ENCODE data around the gene GYG2. TPM values are rescaled to one million over a fixed set of nuclear protein-coding genes. Genes with fewer than 3 reads are reported as not detected.

GYG2 gene
- total RNA-seq, 1 experiment from 2014 or later, result not detected

- DNase-seq (ENCODE audit: low read depth, low spot score), result no peak
- Histone ChIP-seq H3K4me1 (ENCODE audit: control insufficient read depth in 1 of 2, insufficient read depth in 2 of 2, low read length in 2 of 2) (no peaks in the 10 kb centered on the region), H3K36me3 (ENCODE audit: control insufficient read depth in 1 of 2, insufficient read depth in 2 of 2, low read length in 2 of 2) (no peaks in the 10 kb centered on the region), H2AFZ (ENCODE audit: low read depth, low read length, poor library complexity, severe bottlenecking) (no peak overlapping the region), H3K79me2 (ENCODE audit: insufficient read depth, low read length) (no peaks in the 10 kb centered on the region), H3K4me2 (ENCODE audit: low read length) (no peak overlapping the region), H3K4me3 (replicated peaks in 1 of 2; ENCODE audit: low read depth in 1 of 2, low read length in 2 of 2) (no peak overlapping the region), H3K27ac (ENCODE audit: low read depth, low read length) (no peak overlapping the region), H3K27me3 (ENCODE audit: insufficient read depth, low read length) (no peaks in the 10 kb centered on the region), H4K20me1 (ENCODE audit: insufficient read depth) (no peaks in the 10 kb centered on the region), H3K9me2 (ENCODE audit: insufficient read depth) (no peaks in the 10 kb centered on the region), H3K9me3 (ENCODE audit: control insufficient read depth in 1 of 2, insufficient read depth in 1 of 2, low read depth in 1 of 2, low read length in 2 of 2) (no peaks in the 10 kb centered on the region), H3K9ac (ENCODE audit: low read length) (no peak overlapping the region)
- POLR2A ChIA-PET, result no interaction called here
- intact Hi-C loops (cut with micrococcal nuclease), result no loop called here
- CTCF ChIA-PET, result no interaction called here
- RAD21 ChIA-PET (ENCODE audit: low non-redundant PET in 1 of 2, low total read pairs in 2 of 2, uncharacterized antibody in 2 of 2, unreplicated experiment in 2 of 2), result no interaction called here
- no peak for TF ChIP-seq RAD21 (IDR thresholded peaks at IDR 0.05; ENCODE audit: low read depth)
- no peak for TF ChIP-seq ZFX (IDR thresholded peaks at IDR 0.05)
- TF ChIP-seq, protein P1, sequence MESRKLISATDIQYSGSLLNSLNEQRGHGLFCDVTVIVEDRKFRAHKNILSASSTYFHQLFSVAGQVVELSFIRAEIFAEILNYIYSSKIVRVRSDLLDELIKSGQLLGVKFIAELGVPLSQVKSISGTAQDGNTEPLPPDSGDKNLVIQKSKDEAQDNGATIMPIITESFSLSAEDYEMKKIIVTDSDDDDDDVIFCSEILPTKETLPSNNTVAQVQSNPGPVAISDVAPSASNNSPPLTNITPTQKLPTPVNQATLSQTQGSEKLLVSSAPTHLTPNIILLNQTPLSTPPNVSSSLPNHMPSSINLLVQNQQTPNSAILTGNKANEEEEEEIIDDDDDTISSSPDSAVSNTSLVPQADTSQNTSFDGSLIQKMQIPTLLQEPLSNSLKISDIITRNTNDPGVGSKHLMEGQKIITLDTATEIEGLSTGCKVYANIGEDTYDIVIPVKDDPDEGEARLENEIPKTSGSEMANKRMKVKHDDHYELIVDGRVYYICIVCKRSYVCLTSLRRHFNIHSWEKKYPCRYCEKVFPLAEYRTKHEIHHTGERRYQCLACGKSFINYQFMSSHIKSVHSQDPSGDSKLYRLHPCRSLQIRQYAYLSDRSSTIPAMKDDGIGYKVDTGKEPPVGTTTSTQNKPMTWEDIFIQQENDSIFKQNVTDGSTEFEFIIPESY (IDR thresholded peaks at IDR 0.05; ENCODE audit: extremely low read depth, insufficient replicate concordance, low read length), result no peak
- TF ChIP-seq, protein P2, sequence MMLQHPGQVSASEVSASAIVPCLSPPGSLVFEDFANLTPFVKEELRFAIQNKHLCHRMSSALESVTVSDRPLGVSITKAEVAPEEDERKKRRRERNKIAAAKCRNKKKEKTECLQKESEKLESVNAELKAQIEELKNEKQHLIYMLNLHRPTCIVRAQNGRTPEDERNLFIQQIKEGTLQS (IDR thresholded peaks at IDR 0.05), result no peak
- TF ChIP-seq EGR1 (IDR thresholded peaks at IDR 0.05; ENCODE audit: low read depth), result no peak
- no peak for TF ChIP-seq TCF7L2 (IDR thresholded peaks at IDR 0.05; ENCODE audit: borderline replicate concordance, extremely low read depth, insufficient read depth, insufficient read length)
- TF ChIP-seq EZH2phosphoT487 (IDR thresholded peaks at IDR 0.05; ENCODE audit: borderline replicate concordance), result no peak
- no peak for TF ChIP-seq FOSL1 (IDR thresholded peaks at IDR 0.05; ENCODE audit: low read depth)
- no peak for TF ChIP-seq SRF (IDR thresholded peaks at IDR 0.05; ENCODE audit: low read depth)
- no peak for TF ChIP-seq POLR2A (IDR thresholded peaks at IDR 0.05; ENCODE audit: borderline replicate concordance, extremely low read depth, insufficient read depth, insufficient read length)
- TF ChIP-seq, protein P3, sequence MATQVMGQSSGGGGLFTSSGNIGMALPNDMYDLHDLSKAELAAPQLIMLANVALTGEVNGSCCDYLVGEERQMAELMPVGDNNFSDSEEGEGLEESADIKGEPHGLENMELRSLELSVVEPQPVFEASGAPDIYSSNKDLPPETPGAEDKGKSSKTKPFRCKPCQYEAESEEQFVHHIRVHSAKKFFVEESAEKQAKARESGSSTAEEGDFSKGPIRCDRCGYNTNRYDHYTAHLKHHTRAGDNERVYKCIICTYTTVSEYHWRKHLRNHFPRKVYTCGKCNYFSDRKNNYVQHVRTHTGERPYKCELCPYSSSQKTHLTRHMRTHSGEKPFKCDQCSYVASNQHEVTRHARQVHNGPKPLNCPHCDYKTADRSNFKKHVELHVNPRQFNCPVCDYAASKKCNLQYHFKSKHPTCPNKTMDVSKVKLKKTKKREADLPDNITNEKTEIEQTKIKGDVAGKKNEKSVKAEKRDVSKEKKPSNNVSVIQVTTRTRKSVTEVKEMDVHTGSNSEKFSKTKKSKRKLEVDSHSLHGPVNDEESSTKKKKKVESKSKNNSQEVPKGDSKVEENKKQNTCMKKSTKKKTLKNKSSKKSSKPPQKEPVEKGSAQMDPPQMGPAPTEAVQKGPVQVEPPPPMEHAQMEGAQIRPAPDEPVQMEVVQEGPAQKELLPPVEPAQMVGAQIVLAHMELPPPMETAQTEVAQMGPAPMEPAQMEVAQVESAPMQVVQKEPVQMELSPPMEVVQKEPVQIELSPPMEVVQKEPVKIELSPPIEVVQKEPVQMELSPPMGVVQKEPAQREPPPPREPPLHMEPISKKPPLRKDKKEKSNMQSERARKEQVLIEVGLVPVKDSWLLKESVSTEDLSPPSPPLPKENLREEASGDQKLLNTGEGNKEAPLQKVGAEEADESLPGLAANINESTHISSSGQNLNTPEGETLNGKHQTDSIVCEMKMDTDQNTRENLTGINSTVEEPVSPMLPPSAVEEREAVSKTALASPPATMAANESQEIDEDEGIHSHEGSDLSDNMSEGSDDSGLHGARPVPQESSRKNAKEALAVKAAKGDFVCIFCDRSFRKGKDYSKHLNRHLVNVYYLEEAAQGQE (IDR thresholded peaks at IDR 0.05; ENCODE audit: low read depth), result no peak
- no peak for TF ChIP-seq ELF1 (IDR thresholded peaks at IDR 0.05; ENCODE audit: borderline replicate concordance, low read depth)
- TF ChIP-seq POLR2AphosphoS5 (IDR thresholded peaks at IDR 0.05; ENCODE audit: low read depth, low read length), result no peak
- TF ChIP-seq YY1 (IDR thresholded peaks at IDR 0.05; ENCODE audit: extremely low read depth, insufficient replicate concordance, low read depth, low read length), result no peak
- no peak for TF ChIP-seq JUND (IDR thresholded peaks at IDR 0.05)
- TF ChIP-seq ZNF274 (IDR thresholded peaks at IDR 0.05; ENCODE audit: low read depth, low read length), result no peak
- BruUV-seq (replicated peaks), result no TSS peak
- ATAC-seq, result no peak
Measured at GRCh38 chrX:2910109-2910508, 81.4 kb downstream of the GYG2 start.

Measured in HCT116 (cell line).